Endothelial cell of umbilical vein (primary cell): ENCODE data around the gene SCAMP5. TPM values are rescaled to one million over a fixed set of nuclear protein-coding genes. Genes with fewer than 3 reads are reported as not detected.

Experiments used
- BruUV-seq: library from RNA; stranded (reverse); fragments of 400-500 nt; replicated peaks from 2 replicates; lab custom pipeline; 2021; lab: Mats Ljungman, UMichigan
- CTCF ChIA-PET: fragments of 300-600, 350-600 bp; sonication (Branson Sonifier 250); formaldehyde crosslinking; loops from one replicate; lab custom pipeline; 2021; ENCODE audit warnings: antibody characterized with exemption, inconsistent platforms; lab: Charles Lee
- POLR2A ChIA-PET: fragments of 300-600, 350-600 bp; sonication (Branson Sonifier 250); formaldehyde crosslinking; loops from one replicate; lab custom pipeline; 2021; ENCODE audit warnings: antibody characterized with exemption, inconsistent platforms; lab: Charles Lee
- DNase-seq: peaks from one replicate; pipeline ENCODE4 v3.0.0-alpha.2; 2011; ENCODE audit warnings: low read depth, low spot score
- FAIRE-seq: peaks from 2 replicates; lab custom pipeline; 2011; peaks lifted over from hg19 to GRCh38; lab: Jason Lieb, UNC
- H2AFZ ChIP-seq: 2 replicates; pipeline ENCODE4 v1.6.0; 2012; ENCODE audit warnings: low read depth, low read length, control low read depth, inconsistent platforms
- H3K27ac ChIP-seq: 2 replicates; pipeline ENCODE4 v1.5.1; 2011; ENCODE audit warnings: low read depth, mild to moderate bottlenecking, control low read depth, low read length, moderate library complexity; ENCODE audit not compliant: insufficient read depth
- H3K27me3 ChIP-seq, 2 experiments: 2 replicates each; pipeline versions ENCODE4 v1.6.0 to v1.6.1; 2011; ENCODE audit warnings: low read length in 2 of 2, mixed read lengths in 1 of 2; ENCODE audit not compliant: control insufficient read depth in 2 of 2, insufficient read depth in 2 of 2
- H3K36me3 ChIP-seq, 2 experiments: 2 replicates in 1 of 2; 3 replicates in 1 of 2; pipeline ENCODE4 v1.5.1; 2011; ENCODE audit warnings: low read length in 2 of 2, mild to moderate bottlenecking in 1 of 2, moderate library complexity in 1 of 2; ENCODE audit not compliant: control insufficient read depth in 2 of 2, insufficient read depth in 2 of 2; ENCODE audit errors: extremely low read depth in 1 of 2
- H3K4me1 ChIP-seq: 3 replicates; pipeline ENCODE4 v1.5.1; 2011; ENCODE audit warnings: mild to moderate bottlenecking, low read length; ENCODE audit not compliant: control insufficient read depth, insufficient read depth; ENCODE audit errors: extremely low read depth
- H3K4me2 ChIP-seq: 2 replicates; pipeline ENCODE4 v1.6.1; 2011; ENCODE audit warnings: low read length, control low read depth, mixed read lengths; ENCODE audit not compliant: insufficient read depth
- H3K4me3 ChIP-seq, 3 experiments: fragments of 200-600 bp in 1 of 3; sonication (generic), shearing (Covaris generic) in 1 of 3; replicated peaks in 1 of 3; 2 replicates each; pipeline ENCODE4 v1.5.1; 2011 to 2016; ENCODE audit warnings: control low read depth in 3 of 3, low read length in 3 of 3, mild to moderate bottlenecking in 2 of 3, inconsistent platforms in 1 of 3, low read depth in 1 of 3, moderate library complexity in 1 of 3; ENCODE audit not compliant: insufficient read depth in 1 of 3
- H3K79me2 ChIP-seq: 2 replicates; pipeline ENCODE4 v1.6.0; 2012; ENCODE audit warnings: low read length, inconsistent platforms; ENCODE audit not compliant: control insufficient read depth, insufficient read depth
- H3K9ac ChIP-seq: replicated peaks from 2 replicates; pipeline ENCODE3; 2011; ENCODE audit warnings: low read length, control low read depth; ENCODE audit not compliant: insufficient read depth; ENCODE audit errors: extremely low read depth
- H3K9me1 ChIP-seq: replicated peaks from 3 replicates; pipeline ENCODE4 v1.6.0; 2011; ENCODE audit warnings: mild to moderate bottlenecking, low read length; ENCODE audit not compliant: control insufficient read depth, insufficient read depth; ENCODE audit errors: extremely low read depth
- H3K9me3 ChIP-seq: replicated peaks from 2 replicates; pipeline ENCODE4 v1.5.1; 2012; ENCODE audit warnings: low read length, inconsistent platforms; ENCODE audit not compliant: control insufficient read depth, insufficient read depth
- H4K20me1 ChIP-seq: replicated peaks from 2 replicates; pipeline ENCODE3; 2011; ENCODE audit warnings: mild to moderate bottlenecking, low read length; ENCODE audit not compliant: control insufficient read depth, insufficient read depth; ENCODE audit errors: extremely low read depth
- GATA2 ChIP-seq: IDR thresholded peaks from 2 replicates; pipeline ENCODE4 v1.7.0; 2011; ENCODE audit warnings: low read depth, mild to moderate bottlenecking, moderate library complexity, mixed read lengths, low read length; ENCODE audit not compliant: insufficient read length, insufficient read depth
- JUN ChIP-seq: IDR thresholded peaks from 2 replicates; pipeline ENCODE4 v1.6.1; 2011; ENCODE audit warnings: borderline replicate concordance, low read depth; ENCODE audit not compliant: insufficient read length, insufficient read depth
- MYC ChIP-seq: IDR thresholded peaks from one replicate; pipeline ENCODE4 v1.6.1; 2011; ENCODE audit warnings: mild to moderate bottlenecking, low read depth, low read length
- POLR2A ChIP-seq: IDR thresholded peaks from 2 replicates; pipeline ENCODE4 v1.6.1; 2012; ENCODE audit warnings: low read depth, mild to moderate bottlenecking, control low read depth, low read length
- POLR2AphosphoS5 ChIP-seq: IDR thresholded peaks from 2 replicates; pipeline ENCODE4 v1.6.1; 2012; ENCODE audit warnings: low read depth, mild to moderate bottlenecking, control low read depth, low read length, moderate library complexity; ENCODE audit not compliant: insufficient read depth
- dilution Hi-C: fragments of 300-500 bp; cut with MboI; formaldehyde crosslinking; loops from one replicate; pipeline ENCODE4 v1.15.0; 2019; ENCODE audit warnings: low sequenced_read_pairs; ENCODE audit not compliant: extremely low pct_ligation_motif_present
- intact Hi-C: fragments of 100-400 bp; cut with micrococcal nuclease; formaldehyde crosslinking; loops from one replicate; pipeline ENCODE4 v1.10.0; 2022
- polyA plus RNA-seq, 4 experiments: library from polyadenylated mRNA; depleted of rRNA in 3 of 4; stranded (reverse) in 3 of 4; unstranded in 1 of 4; fragments of >200 nt; gene quantifications; 2 replicates each; pipeline versions ENCODE4 v1.2.1 to v1.2.3, GENCODE V29; 2011 to 2012; ENCODE audit warnings: missing spikeins in 1 of 4
- total RNA-seq: library from RNA; stranded (reverse); gene quantifications from 2 replicates; pipeline ENCODE4 v1.2.3, GENCODE V29; 2021
- TF ChIP-seq, protein P1 (sequence below): IDR thresholded peaks from 2 replicates; pipeline ENCODE4 v1.6.1; 2011; ENCODE audit not compliant: insufficient read depth, insufficient read length
- TF ChIP-seq, protein P2 (sequence below), 2 donors: IDR thresholded peaks; 1 replicate in 1 of 2; 2 replicates in 1 of 2; pipeline ENCODE4 v1.5.1; 2011; ENCODE audit warnings: low read length in 2 of 2, mild to moderate bottlenecking in 2 of 2, moderate library complexity in 2 of 2, control low read depth in 1 of 2, inconsistent platforms in 1 of 2, low read depth in 1 of 2; ENCODE audit not compliant: insufficient read depth in 1 of 2; ENCODE audit errors: extremely low read depth in 1 of 2

Gene SCAMP5
- total and polyA plus RNA-seq, 2 donors (not counting 3 experiments of a cell fraction or from before 2014, with no cell fraction given), result 1.9 to 6.2 TPM

DNA sequence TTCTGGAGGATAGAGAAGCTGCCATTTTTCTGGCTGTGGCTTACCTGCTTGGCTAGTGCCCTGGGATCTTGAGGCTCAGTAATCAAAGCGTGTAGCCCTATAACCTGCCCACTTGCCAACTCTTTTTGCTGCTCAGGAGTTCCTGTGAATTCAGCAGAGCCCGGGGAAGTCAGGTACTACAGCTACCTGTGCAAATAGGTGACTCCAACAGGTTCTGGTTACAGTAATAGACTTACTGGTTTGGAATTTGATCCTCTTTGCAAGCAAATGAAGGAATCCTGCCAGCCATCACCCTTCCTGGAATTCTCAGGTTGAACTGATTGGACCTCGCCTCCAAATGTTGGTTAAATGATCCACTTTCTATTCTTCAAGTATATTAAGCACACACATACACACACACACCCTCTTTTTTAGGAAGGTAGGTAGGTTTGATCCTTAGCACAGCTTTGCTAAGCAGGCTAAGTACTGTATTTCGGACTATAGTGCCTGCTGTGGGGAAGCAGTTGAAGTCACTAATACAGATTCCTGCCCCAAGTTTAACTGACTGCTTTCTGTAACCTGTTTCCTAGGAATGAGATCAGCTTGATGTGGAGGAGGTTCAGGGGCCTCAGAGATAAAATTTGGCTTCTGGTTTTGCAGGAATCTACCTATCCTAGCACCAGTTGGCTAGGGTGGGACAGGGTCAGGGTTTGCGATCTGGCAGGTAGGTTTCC lies 30.3 kb downstream of the SCAMP5 start:
- TF ChIP-seq JUN (no peak), POLR2AphosphoS5 (no peak), POLR2A (no peak), MYC (no peak)
- Histone ChIP-seq H3K9ac (no peak overlapping the region), H3K4me3 (no peak overlapping the region), H4K20me1 (no peaks in the 10 kb centered on the region), H3K27ac (no peak overlapping the region), H3K36me3 (no peaks in the 10 kb centered on the region), H3K4me2 (no peak overlapping the region), H3K9me3 (no peaks in the 10 kb centered on the region), H3K9me1 (no peaks in the 10 kb centered on the region), H2AFZ (no peak overlapping the region), H3K4me1 (peaks cover 19% of the 10 kb centered on the region), H3K79me2 (peaks cover 3% of the 10 kb centered on the region), H3K27me3 (no peaks in the 10 kb centered on the region)
- ChIA-PET CTCF (interaction anchor here (0.9 to 3.4 kb wide), 4 partner anchors 17 to 179 kb away, joined by 3 to 12 read pairs (median 8); partner anchors contain the start of gene C15orf39), POLR2A (no interaction called here)
- intact Hi-C loops, result loop anchor here (5.0 to 10.0 kb wide), 4 partner anchors 249 to 657 kb away; partner anchors contain the start of gene SIN3A
- no TSS peak for BruUV-seq
- no peak for DNase-seq
- dilution Hi-C loops, result no loop called here
- FAIRE-seq, result no peak

DNA sequence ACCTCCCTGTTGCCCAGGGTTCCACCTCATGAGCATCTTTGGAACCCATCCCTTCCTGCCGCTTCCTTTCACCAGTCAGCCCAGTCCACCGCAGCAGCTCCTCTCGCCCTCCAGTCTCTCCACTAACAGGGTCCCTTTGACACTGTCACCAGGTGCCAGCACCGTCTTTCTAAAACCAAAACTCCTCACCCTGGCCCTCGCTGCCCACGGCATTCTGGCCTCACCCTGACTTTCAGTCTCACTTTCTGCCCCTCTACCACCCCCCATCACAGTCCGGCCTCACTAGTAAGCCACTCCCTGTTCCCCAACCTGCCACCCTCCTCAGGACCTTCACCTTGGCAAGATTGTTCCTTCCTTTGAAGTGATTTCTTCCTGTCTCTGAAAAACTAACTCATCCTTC lies 32.2 kb downstream of the SCAMP5 start:
- no peak overlapping the region for H3K4me3 ChIP-seq
- H3K9ac ChIP-seq, result no peak overlapping the region
- intact Hi-C loops, result loop anchor here (5.0 to 10.0 kb wide), 4 partner anchors 247 to 655 kb away; partner anchors contain the start of gene SIN3A
- H3K79me2 ChIP-seq, result peaks cover 3% of the 10 kb centered on the region
- no peaks in the 10 kb centered on the region for H3K36me3 ChIP-seq
- H3K9me1 ChIP-seq, result no peaks in the 10 kb centered on the region
- peaks cover 37% of the 10 kb centered on the region for H3K4me1 ChIP-seq
- DNase-seq, result no peak
- H3K27ac ChIP-seq, result no peak overlapping the region
- FAIRE-seq, result no peak
- no peaks in the 10 kb centered on the region for H3K9me3 ChIP-seq
- no peaks in the 10 kb centered on the region for H3K27me3 ChIP-seq
- TF ChIP-seq, protein P1, sequence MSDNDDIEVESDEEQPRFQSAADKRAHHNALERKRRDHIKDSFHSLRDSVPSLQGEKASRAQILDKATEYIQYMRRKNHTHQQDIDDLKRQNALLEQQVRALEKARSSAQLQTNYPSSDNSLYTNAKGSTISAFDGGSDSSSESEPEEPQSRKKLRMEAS, result no peak
- no peak for TF ChIP-seq POLR2AphosphoS5
- TF ChIP-seq, protein P2, sequence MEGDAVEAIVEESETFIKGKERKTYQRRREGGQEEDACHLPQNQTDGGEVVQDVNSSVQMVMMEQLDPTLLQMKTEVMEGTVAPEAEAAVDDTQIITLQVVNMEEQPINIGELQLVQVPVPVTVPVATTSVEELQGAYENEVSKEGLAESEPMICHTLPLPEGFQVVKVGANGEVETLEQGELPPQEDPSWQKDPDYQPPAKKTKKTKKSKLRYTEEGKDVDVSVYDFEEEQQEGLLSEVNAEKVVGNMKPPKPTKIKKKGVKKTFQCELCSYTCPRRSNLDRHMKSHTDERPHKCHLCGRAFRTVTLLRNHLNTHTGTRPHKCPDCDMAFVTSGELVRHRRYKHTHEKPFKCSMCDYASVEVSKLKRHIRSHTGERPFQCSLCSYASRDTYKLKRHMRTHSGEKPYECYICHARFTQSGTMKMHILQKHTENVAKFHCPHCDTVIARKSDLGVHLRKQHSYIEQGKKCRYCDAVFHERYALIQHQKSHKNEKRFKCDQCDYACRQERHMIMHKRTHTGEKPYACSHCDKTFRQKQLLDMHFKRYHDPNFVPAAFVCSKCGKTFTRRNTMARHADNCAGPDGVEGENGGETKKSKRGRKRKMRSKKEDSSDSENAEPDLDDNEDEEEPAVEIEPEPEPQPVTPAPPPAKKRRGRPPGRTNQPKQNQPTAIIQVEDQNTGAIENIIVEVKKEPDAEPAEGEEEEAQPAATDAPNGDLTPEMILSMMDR (IDR thresholded peaks at IDR 0.05; ENCODE audit: extremely low read depth in 1 of 2, insufficient read depth in 1 of 2, low read depth in 1 of 2, low read length in 2 of 2), result no peak
- no peak for TF ChIP-seq GATA2
- no peak for TF ChIP-seq POLR2A
- no peak for TF ChIP-seq JUN
- TF ChIP-seq MYC, result no peak
- H2AFZ ChIP-seq, result no peak overlapping the region
- no peaks in the 10 kb centered on the region for H4K20me1 ChIP-seq
- BruUV-seq, result no TSS peak
- dilution Hi-C loops, result no loop called here
- ChIA-PET POLR2A (no interaction called here), CTCF (interaction anchor here (1.6 to 5.2 kb wide), 3 partner anchors 174 to 179 kb away, joined by 6 to 213 read pairs (median 12); partner anchors contain the start of gene C15orf39)
- no peak overlapping the region for H3K4me2 ChIP-seq
